BLaER1 treated with 17β-estradiol and CSF1 and Interleukin-3, amounts not matched to agents 10 nM and 100 nM (cell line): ENCODE data around the gene DNMT3A.
A peak's percentile ranks its signal among the peaks of the same experiment; 100 is the strongest.

Experiments used
- H3K27ac ChIP-seq, 11 experiments: shearing (Covaris generic); formaldehyde crosslinking; 2 replicates each; pipeline ENCODE4 v1.8.1; 2022
- H3K27me3 ChIP-seq, 11 experiments: shearing (Covaris generic); formaldehyde crosslinking; 2 replicates each; pipeline ENCODE4 v1.8.1; 2022
- H3K36me3 ChIP-seq, 11 experiments: shearing (Covaris generic); formaldehyde crosslinking; 2 replicates each; pipeline ENCODE4 v1.8.1; 2022
- H3K4me1 ChIP-seq, 10 experiments: shearing (Covaris generic); formaldehyde crosslinking; 2 replicates each; pipeline ENCODE4 v1.8.1; 2022
- H3K4me2 ChIP-seq, 11 experiments: shearing (Covaris generic); formaldehyde crosslinking; 2 replicates each; pipeline ENCODE4 v1.8.1; 2022
- H3K4me3 ChIP-seq, 10 experiments: shearing (Covaris generic); formaldehyde crosslinking; 2 replicates each; pipeline ENCODE4 v1.8.1; 2022
- H3K9ac ChIP-seq, 11 experiments: shearing (Covaris generic); formaldehyde crosslinking; 2 replicates each; pipeline ENCODE4 v1.8.1; 2022
- H3K9me3 ChIP-seq, 11 experiments: shearing (Covaris generic); formaldehyde crosslinking; replicated peaks in 1 of 11; 2 replicates each; pipeline ENCODE4 v1.8.1; 2022
- H4K20me1 ChIP-seq, 11 experiments: shearing (Covaris generic); formaldehyde crosslinking; 2 replicates each; pipeline ENCODE4 v1.8.1; 2022
- Cebpa-rat ChIP-seq, 11 experiments: shearing (Covaris generic); IDR thresholded peaks; 2 replicates each; pipeline ENCODE4 v1.8.1; 2022

DNMT3A gene

GRCh38 chr2:25358249-25358815, 16.6 kb upstream of the DNMT3A start:
- H3K9ac ChIP-seq, result no peak overlapping the region
- H4K20me1 ChIP-seq, result no peaks in the 10 kb centered on the region
- no peak overlapping the region for H3K4me3 ChIP-seq
- H3K4me2 ChIP-seq, result peak overlapping the region in 3 of 11 experiments; percentile 2 to 72 (median 40); a peak in 5 of 22 replicates
- peak overlapping the region in 1 of 11 experiments; percentile 19; a peak in 1 of 22 replicates for H3K27ac ChIP-seq
- no peaks in the 10 kb centered on the region for H3K27me3 ChIP-seq
- no peaks in the 10 kb centered on the region for H3K9me3 ChIP-seq
- no peak for TF ChIP-seq Cebpa-rat (IDR thresholded peaks at IDR 0.05)
- H3K4me1 ChIP-seq, result peaks cover 17 to 47% (median 21%) of the 10 kb centered on the region in 10 experiments
- H3K36me3 ChIP-seq, result no peaks in the 10 kb centered on the region

- Histone ChIP-seq H3K4me3 (no peak overlapping the region), H4K20me1 (no peaks in the 10 kb centered on the region), H3K27ac (no peak overlapping the region), H3K4me1 (peaks cover 0 to 33% (median 5%) of the 10 kb centered on the region in 10 experiments; a peak in 10 of 20 replicates), H3K9ac (no peak overlapping the region), H3K27me3 (no peaks in the 10 kb centered on the region), H3K4me2 (peak overlapping the region in 2 of 11 experiments; percentile 16 to 30; a peak in 1 of 22 replicates), H3K36me3 (no peaks in the 10 kb centered on the region), H3K9me3 (no peaks in the 10 kb centered on the region)
- no peak for TF ChIP-seq Cebpa-rat (IDR thresholded peaks at IDR 0.05)
Measured at GRCh38 chr2:25356088-25356487, 14.4 kb upstream of the DNMT3A start.

- Histone ChIP-seq H3K9ac (no peak overlapping the region), H3K27ac (no peak overlapping the region), H3K4me1 (peaks cover 0 to 32% (median 6%) of the 10 kb centered on the region in 10 experiments; a peak in 15 of 20 replicates), H3K9me3 (peaks cover 0 to 5% (median 3%) of the 10 kb centered on the region in 11 experiments; a peak in 14 of 22 replicates), H3K27me3 (no peaks in the 10 kb centered on the region), H4K20me1 (no peaks in the 10 kb centered on the region), H3K4me3 (no peak overlapping the region), H3K36me3 (no peaks in the 10 kb centered on the region), H3K4me2 (no peak overlapping the region; a peak in 1 of 22 replicates)
- TF ChIP-seq Cebpa-rat (IDR thresholded peaks at IDR 0.05), result no peak
Measured at GRCh38 chr2:25355270-25355669, 13.5 kb upstream of the DNMT3A start.

GRCh38 chr2:25354116-25354515, 12.4 kb upstream of the DNMT3A start:
- H3K27ac ChIP-seq, result no peak overlapping the region
- H4K20me1 ChIP-seq, result no peaks in the 10 kb centered on the region
- TF ChIP-seq Cebpa-rat (IDR thresholded peaks at IDR 0.05), result no peak
- H3K4me1 ChIP-seq, result peaks cover 6 to 34% (median 15%) of the 10 kb centered on the region in 10 experiments; a peak in 17 of 20 replicates
- no peak overlapping the region for H3K9ac ChIP-seq
- no peak overlapping the region for H3K4me3 ChIP-seq
- no peaks in the 10 kb centered on the region for H3K27me3 ChIP-seq
- no peak overlapping the region for H3K4me2 ChIP-seq
- H3K9me3 ChIP-seq, result peaks cover 0 to 16% (median 5%) of the 10 kb centered on the region in 11 experiments; a peak in 14 of 22 replicates
- no peaks in the 10 kb centered on the region for H3K36me3 ChIP-seq

- Histone ChIP-seq H3K4me3 (no peak overlapping the region), H4K20me1 (no peaks in the 10 kb centered on the region), H3K36me3 (no peaks in the 10 kb centered on the region), H3K9me3 (peaks cover 0 to 16% (median 5%) of the 10 kb centered on the region in 11 experiments; a peak in 14 of 22 replicates), H3K4me2 (peak overlapping the region in 6 of 11 experiments; percentile 23 to 56 (median 50); a peak in 12 of 22 replicates), H3K27ac (no peak overlapping the region), H3K27me3 (no peaks in the 10 kb centered on the region), H3K4me1 (peaks cover 6 to 33% (median 13%) of the 10 kb centered on the region in 10 experiments; a peak in 18 of 20 replicates), H3K9ac (no peak overlapping the region)
- TF ChIP-seq Cebpa-rat (IDR thresholded peaks at IDR 0.05), result no peak
Measured at GRCh38 chr2:25349397-25349796, 7.7 kb upstream of the DNMT3A start.

- H3K4me2 ChIP-seq, result no peak overlapping the region
- H3K9ac ChIP-seq, result no peak overlapping the region
- H3K4me1 ChIP-seq, result peaks cover 6 to 29% (median 15%) of the 10 kb centered on the region in 10 experiments
- no peaks in the 10 kb centered on the region for H3K27me3 ChIP-seq
- H4K20me1 ChIP-seq, result no peaks in the 10 kb centered on the region
- no peak overlapping the region for H3K27ac ChIP-seq
- H3K36me3 ChIP-seq, result no peaks in the 10 kb centered on the region
- no peak overlapping the region for H3K4me3 ChIP-seq
- H3K9me3 ChIP-seq, result peaks cover 0 to 16% (median 5%) of the 10 kb centered on the region in 11 experiments; a peak in 14 of 22 replicates
- no peak for TF ChIP-seq Cebpa-rat (IDR thresholded peaks at IDR 0.05)
Measured at GRCh38 chr2:25347846-25348245, 6.1 kb upstream of the DNMT3A start.

GRCh38 chr2:25347205-25347815, 5.6 kb upstream of the DNMT3A start:
- H3K27me3 ChIP-seq, result no peaks in the 10 kb centered on the region
- no peak overlapping the region for H3K27ac ChIP-seq
- TF ChIP-seq Cebpa-rat (IDR thresholded peaks at IDR 0.05), result no peak
- peaks cover 11 to 33% (median 19%) of the 10 kb centered on the region in 10 experiments for H3K4me1 ChIP-seq
- no peaks in the 10 kb centered on the region for H3K36me3 ChIP-seq
- 0 out of 22 replicates have a peak, but pooled peaks cover 0 to 3% (median 0%) of the 10 kb centered on the region in 11 experiments for H4K20me1 ChIP-seq
- peaks cover 0 to 16% (median 5%) of the 10 kb centered on the region in 11 experiments; a peak in 14 of 22 replicates for H3K9me3 ChIP-seq
- H3K4me2 ChIP-seq, result peak overlapping the region in 1 of 11 experiments; percentile 10; a peak in 1 of 22 replicates
- no peak overlapping the region for H3K9ac ChIP-seq
- H3K4me3 ChIP-seq, result no peak overlapping the region

- Histone ChIP-seq H3K4me2 (peak overlapping the region in 9 of 11 experiments; percentile 69 to 97 (median 84); a peak in 13 of 22 replicates), H3K4me3 (no peak overlapping the region), H3K27me3 (no peaks in the 10 kb centered on the region), H3K9me3 (no peaks in the 10 kb centered on the region), H4K20me1 (peaks cover 16 to 23% (median 21%) of the 10 kb centered on the region in 11 experiments), H3K4me1 (peaks cover 25 to 35% (median 28%) of the 10 kb centered on the region in 10 experiments), H3K9ac (no peak overlapping the region), H3K27ac (no peak overlapping the region), H3K36me3 (peaks cover 0 to 6% (median 0%) of the 10 kb centered on the region in 11 experiments; a peak in 2 of 22 replicates)
- TF ChIP-seq Cebpa-rat (IDR thresholded peaks at IDR 0.05), result no peak
Measured at GRCh38 chr2:25343187-25343825, 1.6 kb upstream of the DNMT3A start.
